ENCODE data around the gene ELAC2.

- TF ChIP-seq CTCF (conservative IDR thresholded peaks at IDR 0.05), result no peak
- TF ChIP-seq EZH2 (IDR thresholded peaks at IDR 0.05; ENCODE audit: low read depth), result no peak
Measured at GRCh38 chr17:12994341-12995074, 23.3 kb downstream of the ELAC2 start.

Measured in PC-9 (cell line).